ENCODE measurements around the gene SMAD7.
"Not testable (repeated sequence)": the region's sequence is repeated elsewhere in the genome, so short reads cannot be mapped to it uniquely, and the experiment has no call there.

The SMAD7 gene

DNA sequence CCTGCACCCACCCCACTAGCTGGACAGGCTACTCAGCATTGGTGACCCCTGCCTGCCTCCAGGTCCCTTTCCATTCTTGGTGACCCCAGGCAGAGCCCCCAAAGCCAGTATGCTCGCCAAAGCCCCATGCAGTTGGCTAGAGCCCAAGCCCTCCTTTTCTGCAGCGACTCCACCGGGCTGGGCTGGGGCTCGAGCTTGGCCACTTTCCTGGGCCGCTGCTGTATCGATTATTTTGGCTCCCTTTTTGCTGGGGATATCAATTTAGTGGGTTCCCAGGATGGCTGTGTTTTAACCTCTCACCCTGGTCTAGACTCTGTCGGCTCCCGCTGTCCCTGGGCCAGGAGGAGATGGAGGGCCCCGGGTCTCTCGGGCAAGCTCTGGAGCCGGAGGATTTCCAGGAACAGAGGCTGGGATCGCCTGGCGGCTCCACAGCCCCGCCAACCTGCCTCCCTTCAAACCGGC, 76.0 kb downstream of the SMAD7 start:
- no peak for DNase-seq

DNA sequence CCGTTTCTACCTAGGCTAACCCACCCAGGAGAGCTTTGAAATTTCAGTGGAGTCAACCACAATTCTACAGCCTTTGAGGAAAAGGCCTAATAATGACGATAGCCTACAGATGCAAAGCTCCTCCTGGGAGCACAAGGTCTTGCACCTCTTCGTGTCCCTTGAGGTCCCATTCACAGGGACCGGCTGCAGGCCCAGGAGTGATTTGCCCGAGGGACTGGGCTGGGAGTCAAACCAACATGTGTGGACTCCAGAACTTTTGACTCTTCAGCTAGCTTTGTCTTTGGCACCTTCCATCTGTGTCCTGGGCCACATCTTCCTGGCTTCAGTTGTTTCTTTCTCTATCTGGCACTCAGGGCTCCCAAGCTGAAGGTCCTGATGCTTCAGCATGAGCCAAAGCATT, 76.5 kb downstream of the SMAD7 start:
- no peak for DNase-seq

DNA sequence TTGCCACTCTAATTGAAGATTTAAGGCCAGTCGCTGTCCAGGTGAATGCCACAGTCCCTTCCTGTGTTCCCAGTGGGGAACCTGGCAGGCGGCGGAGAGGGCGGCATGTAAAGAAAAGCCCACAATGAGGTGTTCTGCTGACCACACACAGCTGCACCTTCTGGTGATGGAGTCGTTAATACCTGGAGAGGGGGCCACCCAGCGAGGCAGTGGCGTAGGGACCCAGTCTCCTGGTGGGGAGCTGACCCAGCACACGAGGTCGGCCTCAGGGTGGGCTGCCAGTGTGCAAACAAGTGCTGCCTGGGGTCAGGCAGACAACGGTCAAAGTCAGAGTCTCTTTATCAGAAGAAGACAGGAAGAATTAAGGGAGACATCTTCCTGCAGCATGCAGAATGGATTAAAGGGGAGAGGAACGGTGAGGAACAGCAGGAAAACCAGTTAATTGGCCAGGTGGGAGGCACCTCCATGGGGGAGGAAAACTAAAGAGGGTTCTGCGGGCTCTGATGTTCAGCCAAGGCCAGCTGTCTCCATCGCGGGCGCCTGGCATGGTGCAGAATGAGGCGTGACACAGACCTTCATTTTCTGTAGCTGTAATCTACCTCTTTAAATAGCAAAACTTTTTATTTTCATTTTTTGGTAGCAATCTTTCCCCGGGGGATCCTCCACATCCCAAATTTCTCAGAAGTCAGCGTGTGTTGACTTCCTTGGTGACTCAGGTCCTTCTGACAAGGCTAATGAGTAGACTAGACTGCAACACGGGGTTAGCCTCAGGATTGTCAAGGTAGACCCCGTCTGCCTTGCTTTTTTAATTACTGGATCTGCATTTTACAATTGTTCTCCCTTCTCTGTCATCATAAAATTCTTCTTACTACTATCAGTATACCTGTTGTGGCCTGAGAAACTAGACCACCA, 78.3 kb downstream of the SMAD7 start:
- no peak for DNase-seq

DNA sequence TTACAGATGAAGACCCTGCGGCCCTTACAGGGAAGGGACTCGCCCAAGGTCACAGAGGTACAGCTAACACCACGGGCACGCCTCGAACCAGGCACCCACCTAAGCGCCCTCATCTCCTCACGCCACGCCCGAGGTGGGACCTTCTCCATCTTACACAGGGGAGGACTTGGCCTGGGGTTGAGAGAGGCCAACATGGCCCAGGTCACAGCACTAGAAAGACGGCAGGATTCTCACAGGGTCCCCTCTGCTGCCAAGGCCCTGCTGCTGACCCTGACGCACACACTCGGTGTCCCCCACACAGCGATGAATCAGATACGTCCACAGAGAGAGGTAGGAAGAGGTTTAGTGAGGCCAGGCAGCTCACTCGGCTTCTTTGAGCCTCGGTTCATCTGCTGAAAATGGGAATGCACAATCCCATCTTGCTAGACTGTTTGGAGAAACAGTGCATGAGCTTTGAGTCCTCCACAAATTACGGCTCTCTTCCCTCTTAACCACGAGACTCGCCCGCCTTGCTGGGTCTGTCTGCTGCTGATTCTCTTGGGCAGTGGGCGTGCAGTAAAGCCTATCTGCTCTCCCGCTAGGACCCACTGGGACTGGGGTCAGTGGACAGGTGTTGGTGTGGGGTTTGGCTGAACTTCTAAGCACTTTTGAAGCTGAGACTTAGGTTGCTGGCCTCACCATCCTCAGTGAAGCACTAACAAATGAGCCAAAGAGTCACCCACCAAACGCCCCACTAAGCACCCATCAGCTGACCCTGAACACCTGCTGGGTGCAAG, 79.2 kb downstream of the SMAD7 start:
- DNase-seq: no peak

DNA sequence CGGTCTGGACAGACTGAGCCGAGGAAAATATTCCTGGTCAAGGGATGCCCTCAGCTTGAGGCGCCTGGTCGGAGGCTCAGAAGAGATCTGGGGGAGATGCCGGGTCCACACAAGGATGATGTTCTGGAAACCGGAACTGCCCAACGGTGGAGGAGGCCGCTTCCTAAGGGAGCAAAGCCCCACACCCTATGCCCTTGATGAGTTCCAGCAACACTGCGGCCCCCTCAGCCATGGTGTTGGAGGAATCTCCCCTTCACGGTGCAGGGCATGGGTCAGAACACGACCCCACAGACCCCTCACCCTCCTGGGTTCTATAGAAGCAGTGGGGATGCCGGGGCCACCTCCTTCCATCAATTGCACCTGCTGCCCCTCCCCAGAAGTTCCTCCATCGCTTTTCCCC, 79.8 kb downstream of the SMAD7 start:
- not testable (repeated sequence) for DNase-seq
